Mesenchymal stem cell (in vitro differentiated cells and primary cell): ENCODE results near the gene MTMR8.
"Not testable (repeated sequence)": the region's sequence is repeated elsewhere in the genome, so short reads cannot be mapped to it uniquely, and the experiment has no call there.

Experiments
- DNase-seq: peaks from one replicate; pipeline ENCODE4 v3.0.0-alpha.2; 2013
- H2AFZ ChIP-seq: one replicate; pipeline ENCODE4 v1.6.1; 2013; ENCODE audit warnings: low read depth, mild to moderate bottlenecking, control low read depth, inconsistent platforms, low read length, moderate library complexity
- H2AK5ac ChIP-seq: 2 replicates; pipeline ENCODE4 v1.6.1; 2013; ENCODE audit warnings: low read length, moderate library complexity, mild to moderate bottlenecking, inconsistent platforms; ENCODE audit not compliant: severe bottlenecking
- H2BK120ac ChIP-seq: one replicate; pipeline ENCODE4 v1.6.1; 2013; ENCODE audit warnings: low read depth, mild to moderate bottlenecking, inconsistent platforms, low read length, moderate library complexity
- H2BK12ac ChIP-seq, 2 experiments: one replicate each; pipeline ENCODE4 v1.6.1; 2013; ENCODE audit warnings: inconsistent platforms in 2 of 2, low read length in 2 of 2, mild to moderate bottlenecking in 2 of 2, moderate library complexity in 2 of 2, control low read depth in 1 of 2
- H2BK15ac ChIP-seq: one replicate; pipeline ENCODE4 v1.6.1; 2013; ENCODE audit warnings: mild to moderate bottlenecking, low read depth, inconsistent platforms; ENCODE audit not compliant: poor library complexity, severe bottlenecking
- H2BK5ac ChIP-seq: 2 replicates; pipeline ENCODE4 v1.6.1; 2013; ENCODE audit warnings: low read depth, mild to moderate bottlenecking, low read length, control low read depth, inconsistent platforms; ENCODE audit not compliant: poor library complexity, severe bottlenecking
- H3K14ac ChIP-seq, 2 experiments: one replicate each; pipeline ENCODE4 v1.6.1; 2013; ENCODE audit warnings: inconsistent platforms in 2 of 2, low read length in 2 of 2, control low read depth in 1 of 2, mild to moderate bottlenecking in 1 of 2, moderate library complexity in 1 of 2
- H3K18ac ChIP-seq, 2 experiments: one replicate each; pipeline ENCODE4 v1.6.1; 2013; ENCODE audit warnings: inconsistent platforms in 2 of 2, low read length in 2 of 2, control low read depth in 1 of 2, low read depth in 1 of 2, mild to moderate bottlenecking in 1 of 2
- H3K23ac ChIP-seq, 2 experiments: one replicate each; pipeline ENCODE4 v1.6.1; 2013; ENCODE audit warnings: inconsistent platforms in 2 of 2, low read length in 2 of 2, mild to moderate bottlenecking in 2 of 2, moderate library complexity in 2 of 2, control low read depth in 1 of 2
- H3K27ac ChIP-seq: 2 replicates; pipeline ENCODE4 v1.5.1; 2013; ENCODE audit warnings: mild to moderate bottlenecking, moderate library complexity, low read length, control low read depth, inconsistent platforms; ENCODE audit not compliant: poor library complexity, severe bottlenecking
- H3K27me3 ChIP-seq, 2 experiments: 2 replicates each; pipeline versions ENCODE4 v1.6.1 to v1.7.0; 2013; ENCODE audit warnings: low read length in 2 of 2, mild to moderate bottlenecking in 2 of 2, moderate library complexity in 2 of 2, control low read depth in 1 of 2, inconsistent platforms in 1 of 2; ENCODE audit not compliant: control insufficient read depth in 1 of 2, insufficient read depth in 1 of 2
- H3K36me3 ChIP-seq, 2 experiments: 2 replicates each; pipeline versions ENCODE4 v1.6.1 to v1.7.0; 2013; ENCODE audit warnings: low read length in 2 of 2, control low read depth in 1 of 2, inconsistent platforms in 1 of 2, low read depth in 1 of 2, mild to moderate bottlenecking in 1 of 2; ENCODE audit not compliant: insufficient read depth in 2 of 2, control insufficient read depth in 1 of 2
- H3K4ac ChIP-seq, 2 experiments: one replicate each; pipeline ENCODE4 v1.6.1; 2013; ENCODE audit warnings: inconsistent platforms in 2 of 2, low read length in 2 of 2, mild to moderate bottlenecking in 2 of 2, moderate library complexity in 2 of 2, control low read depth in 1 of 2, low read depth in 1 of 2
- H3K4me1 ChIP-seq: 2 replicates; pipeline ENCODE4 v1.6.1; 2013; ENCODE audit warnings: low read depth, low read length, control low read depth; ENCODE audit not compliant: control insufficient read depth, insufficient read depth
- H3K4me2 ChIP-seq: 2 replicates; pipeline ENCODE4 v1.6.1; 2013; ENCODE audit warnings: low read length, mild to moderate bottlenecking, inconsistent platforms; ENCODE audit not compliant: poor library complexity, severe bottlenecking
- H3K4me3 ChIP-seq, 2 experiments: 2 replicates each; pipeline versions ENCODE4 v1.5.1 to v1.7.0; 2013; ENCODE audit warnings: low read length in 2 of 2, mild to moderate bottlenecking in 2 of 2, control low read depth in 1 of 2, low read depth in 1 of 2; ENCODE audit not compliant: insufficient read depth in 1 of 2
- H3K79me1 ChIP-seq: replicated peaks from 2 replicates; pipeline ENCODE4 v1.6.1; 2013; ENCODE audit warnings: mild to moderate bottlenecking, control low read depth, low read length, inconsistent platforms; ENCODE audit not compliant: poor library complexity, severe bottlenecking
- H3K9ac ChIP-seq: 2 replicates; pipeline ENCODE4 v1.7.0; 2013; ENCODE audit warnings: mild to moderate bottlenecking, low read length, moderate library complexity
- H3K9me3 ChIP-seq: 2 replicates; pipeline ENCODE4 v1.7.0; 2013; ENCODE audit warnings: mild to moderate bottlenecking, low read length; ENCODE audit not compliant: control insufficient read depth
- H4K8ac ChIP-seq: one replicate; pipeline ENCODE4 v1.6.1; 2013; ENCODE audit warnings: inconsistent platforms, mild to moderate bottlenecking, low read length, moderate library complexity
- H4K91ac ChIP-seq: one replicate; pipeline ENCODE4 v1.6.1; 2013; ENCODE audit warnings: mild to moderate bottlenecking, low read length, inconsistent platforms
- WGBS: methylation state at CpG from one replicate; pipeline ENCODE4 v1.1.7; 2013; ENCODE audit warnings: mixed read lengths; 5-methylcytosine and 5-hydroxymethylcytosine counted together

MTMR8 gene

DNA sequence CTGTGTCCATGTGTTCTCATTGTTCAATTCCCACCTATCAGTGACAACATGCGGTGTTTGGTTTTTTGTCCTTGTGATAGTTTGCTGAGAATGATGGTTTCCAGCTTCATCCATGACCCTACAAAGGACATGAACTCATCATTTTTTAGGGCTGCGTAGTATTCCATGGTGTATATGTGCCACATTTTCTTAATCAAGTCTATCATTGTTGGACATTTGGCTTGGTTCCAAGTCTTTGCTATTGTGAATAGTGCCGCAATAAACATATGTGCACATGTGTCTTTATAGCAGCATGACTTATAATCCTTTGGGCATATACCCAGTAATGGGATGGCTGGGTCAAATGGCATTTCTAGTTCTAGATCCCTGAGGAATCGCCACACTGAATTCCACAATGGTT is 14.5 kb downstream of the MTMR8 start:
- H2BK15ac ChIP-seq, H3K4ac ChIP-seq, DNase-seq, H3K23ac ChIP-seq, H3K4me1 ChIP-seq, H2AK5ac ChIP-seq, H2BK12ac ChIP-seq, H3K4me3 ChIP-seq, H3K36me3 ChIP-seq, H3K18ac ChIP-seq, H2BK120ac ChIP-seq, H3K4me2 ChIP-seq, H3K27me3 ChIP-seq, H2BK5ac ChIP-seq, H2AFZ ChIP-seq, H3K79me1 ChIP-seq, H4K8ac ChIP-seq, H3K14ac ChIP-seq, H3K9ac ChIP-seq, H4K91ac ChIP-seq, H3K27ac ChIP-seq: not testable (repeated sequence)
- WGBS: no CpG with 5 or more reads among the region's 4 CpGs
- H3K9me3 ChIP-seq: peaks cover 33% of the 10 kb centered on the region

- Histone ChIP-seq H3K4ac (no peak overlapping the region), H2AK5ac (no peak overlapping the region), H3K4me3 (no peak overlapping the region), H3K18ac (no peak overlapping the region), H2BK5ac (no peak overlapping the region), H3K9ac (no peak overlapping the region), H3K79me1 (no peaks in the 10 kb centered on the region), H2BK120ac (no peak overlapping the region), H4K91ac (no peak overlapping the region), H4K8ac (no peak overlapping the region), H3K9me3 (peaks cover 29% of the 10 kb centered on the region), H3K4me2 (no peak overlapping the region), H3K23ac (no peak overlapping the region), H2BK15ac (no peak overlapping the region), H3K4me1 (no peaks in the 10 kb centered on the region), H3K14ac (no peak overlapping the region), H2BK12ac (no peak overlapping the region), H3K27me3 (no peaks in the 10 kb centered on the region), H2AFZ (no peak overlapping the region), H3K27ac (no peak overlapping the region), H3K36me3 (no peaks in the 10 kb centered on the region)
- DNase-seq: no peak
- WGBS: no CpG with 5 or more reads among the region's 1 CpG
These were observed 15.3 kb downstream of the MTMR8 start for GRCh38 chrX:64379924-64380323.

GRCh38 chrX:64377753-64378152 is 17.5 kb downstream of the MTMR8 start:
- H4K8ac ChIP-seq: no peak overlapping the region
- H2BK5ac ChIP-seq: no peak overlapping the region
- WGBS: 50% methylated on average over 1 of the region's 3 CpGs
- no peak overlapping the region for H3K4ac ChIP-seq
- no peak overlapping the region for H3K4me2 ChIP-seq
- no peak overlapping the region for H3K23ac ChIP-seq
- no peaks in the 10 kb centered on the region for H3K79me1 ChIP-seq
- H2AFZ ChIP-seq: no peak overlapping the region
- H4K91ac ChIP-seq: no peak overlapping the region
- H3K27ac ChIP-seq: no peak overlapping the region
- no peak overlapping the region for H3K18ac ChIP-seq
- H3K36me3 ChIP-seq: no peaks in the 10 kb centered on the region
- H3K4me1 ChIP-seq: no peaks in the 10 kb centered on the region
- no peak overlapping the region for H2AK5ac ChIP-seq
- no peak overlapping the region for H2BK120ac ChIP-seq
- H2BK12ac ChIP-seq: no peak overlapping the region
- no peak overlapping the region for H3K9ac ChIP-seq
- no peak for DNase-seq
- H2BK15ac ChIP-seq: no peak overlapping the region
- peaks cover 21% of the 10 kb centered on the region for H3K9me3 ChIP-seq
- H3K27me3 ChIP-seq: no peaks in the 10 kb centered on the region
- H3K14ac ChIP-seq: no peak overlapping the region
- H3K4me3 ChIP-seq: no peak overlapping the region

DNA sequence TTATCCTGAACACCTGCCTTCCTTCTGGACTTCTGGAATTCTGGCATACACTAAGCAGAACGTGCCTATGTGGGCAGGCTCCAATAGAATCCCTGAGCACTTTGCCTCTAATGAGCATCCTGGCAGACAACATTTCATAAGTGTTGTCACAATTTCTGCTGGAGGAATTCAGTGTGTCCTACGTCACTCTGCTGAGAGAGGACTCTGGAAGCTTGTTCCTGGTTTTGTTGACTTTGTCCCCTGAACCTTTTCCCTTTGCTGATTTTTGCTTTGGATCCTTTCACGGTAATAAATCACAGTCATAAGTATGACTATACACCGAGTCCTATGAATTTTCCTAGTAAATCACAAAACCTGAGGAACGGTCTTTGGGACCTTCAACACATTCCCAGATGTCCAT is 43.2 kb downstream of the MTMR8 start:
- no peak overlapping the region for H2AFZ ChIP-seq
- no peak overlapping the region for H3K4me3 ChIP-seq
- 78% methylated on average over 5 of the region's 5 CpGs for WGBS
- no peaks in the 10 kb centered on the region for H3K4me1 ChIP-seq
- no peak overlapping the region for H4K91ac ChIP-seq
- H2BK120ac ChIP-seq: no peak overlapping the region
- H3K23ac ChIP-seq: no peak overlapping the region
- H3K27ac ChIP-seq: no peak overlapping the region
- H3K18ac ChIP-seq: no peak overlapping the region
- H3K9me3 ChIP-seq: no peaks in the 10 kb centered on the region
- H2BK12ac ChIP-seq: no peak overlapping the region
- H3K36me3 ChIP-seq: no peaks in the 10 kb centered on the region
- DNase-seq: no peak
- no peaks in the 10 kb centered on the region for H3K79me1 ChIP-seq
- no peak overlapping the region for H2BK15ac ChIP-seq
- no peak overlapping the region for H4K8ac ChIP-seq
- no peak overlapping the region for H3K9ac ChIP-seq
- no peak overlapping the region for H3K4me2 ChIP-seq
- H2BK5ac ChIP-seq: no peak overlapping the region
- H3K27me3 ChIP-seq: no peaks in the 10 kb centered on the region
- no peak overlapping the region for H3K4ac ChIP-seq
- H3K14ac ChIP-seq: no peak overlapping the region
- H2AK5ac ChIP-seq: no peak overlapping the region
